HepG2 (cell line): ENCODE measurements around the gene MSMB. TPM values are rescaled to one million over a fixed set of nuclear protein-coding genes. Genes with fewer than 3 reads are reported as not detected.

Experiments used
- GATAD2A ChIP-seq: IDR thresholded peaks from 2 replicates; pipeline ENCODE4 v1.6.1; 2016
- HNF4A ChIP-seq: sonication (generic); formaldehyde crosslinking; IDR thresholded peaks from 2 replicates; pipeline ENCODE4 v1.4.0; 2020; ENCODE audit warnings: missing genetic modification reagents
- MED1 ChIP-seq: sonication (generic); formaldehyde crosslinking; IDR thresholded peaks from 2 replicates; pipeline ENCODE4 v1.4.0; 2020; ENCODE audit warnings: missing genetic modification reagents
- POGZ ChIP-seq: sonication (generic); formaldehyde crosslinking; IDR thresholded peaks from 2 replicates; pipeline ENCODE4 v1.4.0; 2020; ENCODE audit warnings: mild to moderate bottlenecking, missing genetic modification reagents
- RAD21 ChIP-seq: fragments of 450-650 bp; formaldehyde crosslinking; IDR thresholded peaks from 2 replicates; pipeline ENCODE4 v1.5.0; 2020; ENCODE audit warnings: mild to moderate bottlenecking
- RCOR2 ChIP-seq: IDR thresholded peaks from 2 replicates; pipeline ENCODE4 v1.6.1; 2016; ENCODE audit warnings: missing biosample characterization, missing genetic modification reagents
- SALL1 ChIP-seq: sonication (generic); formaldehyde crosslinking; IDR thresholded peaks from 2 replicates; pipeline ENCODE4 v1.8.0; 2022; ENCODE audit warnings: mild to moderate bottlenecking, missing genetic modification reagents
- SMC3 ChIP-seq: IDR thresholded peaks from 2 replicates; pipeline ENCODE4 v1.6.1; 2011; ENCODE audit warnings: low read length, improper control_type of control experiment
- SPEN ChIP-seq: sonication (generic); formaldehyde crosslinking; IDR thresholded peaks from 2 replicates; pipeline ENCODE4 v1.5.1; 2020; ENCODE audit warnings: low read depth, mild to moderate bottlenecking, missing genetic modification reagents
- STAG1 ChIP-seq: sonication (generic); formaldehyde crosslinking; IDR thresholded peaks from 2 replicates; pipeline ENCODE4 v1.4.0; 2020; ENCODE audit warnings: missing genetic modification reagents
- ZFX ChIP-seq: sonication (generic); formaldehyde crosslinking; IDR thresholded peaks from 2 replicates; pipeline ENCODE4 v1.4.0; 2020; ENCODE audit warnings: mild to moderate bottlenecking, low read depth, missing genetic modification reagents, moderate library complexity
- ZFY ChIP-seq: sonication (generic); formaldehyde crosslinking; IDR thresholded peaks from 2 replicates; pipeline ENCODE4 v1.4.0; 2020; ENCODE audit warnings: missing genetic modification reagents
- ZMYM4 ChIP-seq: sonication (generic); formaldehyde crosslinking; IDR thresholded peaks from 2 replicates; pipeline ENCODE4 v1.8.1; 2023; ENCODE audit warnings: mild to moderate bottlenecking, missing genetic modification reagents
- ZNF331 ChIP-seq: sonication (generic); formaldehyde crosslinking; IDR thresholded peaks from 2 replicates; pipeline ENCODE4 v1.4.0; 2020; ENCODE audit warnings: missing genetic modification reagents
- ZNF644 ChIP-seq: IDR thresholded peaks from 2 replicates; pipeline ENCODE4 v1.6.1; 2016; ENCODE audit warnings: low read depth
- polyA plus RNA-seq, 8 experiments: library from polyadenylated mRNA; depleted of rRNA in 3 of 8; stranded (reverse) in 7 of 8; unstranded in 1 of 8; fragments of >200 nt; fragmentation: Illumina TruSeq in 4 of 8; extraction: Trizol in 4 of 8; gene quantifications; 2 replicates each; pipeline versions ENCODE4 v1.2.1 to v1.2.3, GENCODE V29; 2011 to 2016; ENCODE audit warnings: low read depth in 4 of 8, missing spikeins in 1 of 8, mixed read lengths in 1 of 8; ENCODE audit not compliant: insufficient read depth in 1 of 8
- total RNA-seq, 5 experiments: library from RNA; depleted of rRNA; stranded (reverse); fragments of >200 nt; fragmentation: Illumina TruSeq; extraction: Trizol; gene quantifications; 2 replicates each; pipeline ENCODE4 v1.2.3, GENCODE V29; 2016; ENCODE audit warnings: low read depth in 1 of 5
- TF ChIP-seq, protein P1 (sequence below): sonication (generic); formaldehyde crosslinking; IDR thresholded peaks from 2 replicates; pipeline ENCODE4 v1.5.1; 2020; ENCODE audit warnings: mild to moderate bottlenecking, missing genetic modification reagents
- TF ChIP-seq, protein P2 (sequence below): IDR thresholded peaks from 2 replicates; pipeline ENCODE4 v1.6.1; 2016; ENCODE audit warnings: low read depth
- TF ChIP-seq, protein P3 (sequence below): IDR thresholded peaks from 2 replicates; pipeline ENCODE4 v1.6.1; 2016; ENCODE audit warnings: mild to moderate bottlenecking
- TF ChIP-seq, protein P4 (sequence below): sonication (generic); formaldehyde crosslinking; IDR thresholded peaks from 2 replicates; pipeline ENCODE4 v1.4.0; 2020; ENCODE audit warnings: missing genetic modification reagents, mild to moderate bottlenecking, borderline replicate concordance
- TF ChIP-seq, protein P5 (sequence below): sonication (generic); formaldehyde crosslinking; IDR thresholded peaks from 2 replicates; pipeline ENCODE4 v1.4.0; 2020; ENCODE audit warnings: missing genetic modification reagents

MSMB gene
- total and polyA plus RNA-seq, 2 of the 13 experiments (the other 11 are each of a cell fraction or from before 2014, with no cell fraction given) = 0.84 TPM; not detected in 1

DNA sequence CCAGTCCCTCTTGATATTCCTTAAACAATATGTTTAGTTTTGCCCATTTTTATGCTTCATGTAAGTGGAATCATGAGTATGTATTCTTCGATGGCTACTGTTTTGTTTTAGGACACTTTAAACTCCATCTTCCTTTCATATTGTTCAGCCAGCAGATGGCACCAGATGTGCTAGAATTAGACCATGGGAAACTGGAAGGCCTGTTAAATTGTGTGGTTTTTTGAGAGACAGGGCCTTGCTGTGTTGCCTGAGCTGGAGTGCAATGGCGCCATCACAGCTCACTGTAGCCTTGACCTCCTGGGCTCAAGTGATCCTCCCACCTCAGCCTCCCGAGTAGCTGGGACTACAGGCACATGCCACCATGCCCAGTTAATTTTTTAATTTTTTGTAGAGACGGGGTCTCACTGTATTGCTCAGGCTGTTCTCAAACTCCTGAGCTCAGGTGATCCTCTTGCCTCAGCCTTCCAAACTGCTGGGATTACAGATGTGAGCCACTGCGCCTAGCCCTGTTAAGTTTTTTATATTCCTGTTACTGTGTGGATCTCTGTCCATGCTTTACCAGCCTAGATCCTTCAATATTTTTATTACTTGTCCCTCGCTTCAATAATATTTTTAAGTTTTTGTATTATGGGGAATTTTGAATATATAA is 62.4 kb downstream of the MSMB start (continued):
- peak; percentile 56; the same call in 1 of the 2 replicates for TF ChIP-seq MED1
- peak; percentile 64; the same call in 1 of the 2 replicates for TF ChIP-seq ZMYM4
- TF ChIP-seq ZFY = peak; percentile 48; the same call in 1 of the 2 replicates
- TF ChIP-seq ZNF331 (CRISPR knock-in tag) = 0 out of 2 replicates have a peak, but pooled peaks have one; percentile 20
- TF ChIP-seq RAD21 (CRISPR knock-in tag) = peak; percentile 55; the same call in 1 of the 2 replicates
- peak; percentile 44; the same call in 1 of the 2 replicates for TF ChIP-seq ZNF644 (CRISPR knock-in tag)
- peak; percentile 65 for TF ChIP-seq ZFX (CRISPR knock-in tag)
- 0 out of 2 replicates have a peak, but pooled peaks have one; percentile 29 for TF ChIP-seq GATAD2A (CRISPR knock-in tag)
- 0 out of 2 replicates have a peak, but pooled peaks have one; percentile 50 for TF ChIP-seq POGZ
- peak; percentile 62; the same call in 1 of the 2 replicates for TF ChIP-seq RCOR2 (CRISPR knock-in tag)
- TF ChIP-seq SALL1 (CRISPR knock-in tag) = peak; percentile 59; the same call in 1 of the 2 replicates
- TF ChIP-seq, protein P1, sequence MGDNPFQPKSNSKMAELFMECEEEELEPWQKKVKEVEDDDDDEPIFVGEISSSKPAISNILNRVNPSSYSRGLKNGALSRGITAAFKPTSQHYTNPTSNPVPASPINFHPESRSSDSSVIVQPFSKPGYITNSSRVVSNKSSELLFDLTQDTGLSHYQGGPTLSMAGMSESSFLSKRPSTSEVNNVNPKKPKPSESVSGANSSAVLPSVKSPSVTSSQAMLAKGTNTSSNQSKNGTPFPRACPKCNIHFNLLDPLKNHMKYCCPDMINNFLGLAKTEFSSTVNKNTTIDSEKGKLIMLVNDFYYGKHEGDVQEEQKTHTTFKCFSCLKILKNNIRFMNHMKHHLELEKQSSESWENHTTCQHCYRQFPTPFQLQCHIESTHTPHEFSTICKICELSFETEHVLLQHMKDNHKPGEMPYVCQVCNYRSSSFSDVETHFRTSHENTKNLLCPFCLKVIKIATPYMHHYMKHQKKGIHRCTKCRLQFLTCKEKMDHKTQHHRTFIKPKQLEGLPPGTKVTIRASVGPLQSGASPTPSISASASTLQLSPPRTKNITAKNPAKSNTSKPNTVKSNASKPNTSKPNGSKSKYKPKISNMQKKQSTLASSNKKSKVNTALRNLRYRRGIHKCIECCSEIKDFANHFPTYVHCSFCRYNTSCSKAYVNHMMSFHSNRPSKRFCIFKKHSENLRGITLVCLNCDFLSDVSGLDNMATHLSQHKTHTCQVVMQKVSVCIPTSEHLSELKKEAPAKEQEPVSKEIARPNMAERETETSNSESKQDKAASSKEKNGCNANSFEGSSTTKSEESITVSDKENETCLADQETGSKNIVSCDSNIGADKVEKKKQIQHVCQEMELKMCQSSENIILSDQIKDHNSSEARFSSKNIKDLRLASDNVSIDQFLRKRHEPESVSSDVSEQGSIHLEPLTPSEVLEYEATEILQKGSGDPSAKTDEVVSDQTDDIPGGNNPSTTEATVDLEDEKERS = peak; percentile 47; the same call in 1 of the 2 replicates
- peak; percentile 82 for TF ChIP-seq STAG1 (CRISPR knock-in tag)
- peak; percentile 71 for TF ChIP-seq SMC3
- TF ChIP-seq, protein P2, sequence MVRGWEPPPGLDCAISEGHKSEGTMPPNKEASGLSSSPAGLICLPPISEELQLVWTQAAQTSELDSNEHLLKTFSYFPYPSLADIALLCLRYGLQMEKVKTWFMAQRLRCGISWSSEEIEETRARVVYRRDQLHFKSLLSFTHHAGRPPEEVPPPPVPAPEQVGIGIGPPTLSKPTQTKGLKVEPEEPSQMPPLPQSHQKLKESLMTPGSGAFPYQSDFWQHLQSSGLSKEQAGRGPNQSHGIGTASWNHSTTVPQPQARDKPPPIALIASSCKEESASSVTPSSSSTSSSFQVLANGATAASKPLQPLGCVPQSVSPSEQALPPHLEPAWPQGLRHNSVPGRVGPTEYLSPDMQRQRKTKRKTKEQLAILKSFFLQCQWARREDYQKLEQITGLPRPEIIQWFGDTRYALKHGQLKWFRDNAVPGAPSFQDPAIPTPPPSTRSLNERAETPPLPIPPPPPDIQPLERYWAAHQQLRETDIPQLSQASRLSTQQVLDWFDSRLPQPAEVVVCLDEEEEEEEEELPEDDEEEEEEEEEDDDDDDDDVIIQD (CRISPR knock-in tag) = 0 out of 2 replicates have a peak, but pooled peaks have one; percentile 11
- TF ChIP-seq, protein P3, sequence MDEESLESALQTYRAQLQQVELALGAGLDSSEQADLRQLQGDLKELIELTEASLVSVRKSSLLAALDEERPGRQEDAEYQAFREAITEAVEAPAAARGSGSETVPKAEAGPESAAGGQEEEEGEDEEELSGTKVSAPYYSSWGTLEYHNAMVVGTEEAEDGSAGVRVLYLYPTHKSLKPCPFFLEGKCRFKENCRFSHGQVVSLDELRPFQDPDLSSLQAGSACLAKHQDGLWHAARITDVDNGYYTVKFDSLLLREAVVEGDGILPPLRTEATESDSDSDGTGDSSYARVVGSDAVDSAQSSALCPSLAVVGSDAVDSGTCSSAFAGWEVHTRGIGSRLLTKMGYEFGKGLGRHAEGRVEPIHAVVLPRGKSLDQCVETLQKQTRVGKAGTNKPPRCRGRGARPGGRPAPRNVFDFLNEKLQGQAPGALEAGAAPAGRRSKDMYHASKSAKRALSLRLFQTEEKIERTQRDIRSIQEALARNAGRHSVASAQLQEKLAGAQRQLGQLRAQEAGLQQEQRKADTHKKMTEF (CRISPR knock-in tag) = 0 out of 2 replicates have a peak, but pooled peaks have one; percentile 15
- 0 out of 2 replicates have a peak, but pooled peaks have one; percentile 19 for TF ChIP-seq HNF4A
- TF ChIP-seq, protein P4, sequence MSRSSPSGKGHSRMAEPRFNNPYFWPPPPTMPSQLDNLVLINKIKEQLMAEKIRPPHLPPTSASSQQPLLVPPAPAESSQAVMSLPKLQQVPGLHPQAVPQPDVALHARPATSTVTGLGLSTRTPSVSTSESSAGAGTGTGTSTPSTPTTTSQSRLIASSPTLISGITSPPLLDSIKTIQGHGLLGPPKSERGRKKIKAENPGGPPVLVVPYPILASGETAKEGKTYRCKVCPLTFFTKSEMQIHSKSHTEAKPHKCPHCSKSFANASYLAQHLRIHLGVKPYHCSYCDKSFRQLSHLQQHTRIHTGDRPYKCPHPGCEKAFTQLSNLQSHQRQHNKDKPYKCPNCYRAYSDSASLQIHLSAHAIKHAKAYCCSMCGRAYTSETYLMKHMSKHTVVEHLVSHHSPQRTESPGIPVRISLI (CRISPR knock-in tag) = peak; percentile 19; the same call in 1 of the 2 replicates
- TF ChIP-seq, protein P5, sequence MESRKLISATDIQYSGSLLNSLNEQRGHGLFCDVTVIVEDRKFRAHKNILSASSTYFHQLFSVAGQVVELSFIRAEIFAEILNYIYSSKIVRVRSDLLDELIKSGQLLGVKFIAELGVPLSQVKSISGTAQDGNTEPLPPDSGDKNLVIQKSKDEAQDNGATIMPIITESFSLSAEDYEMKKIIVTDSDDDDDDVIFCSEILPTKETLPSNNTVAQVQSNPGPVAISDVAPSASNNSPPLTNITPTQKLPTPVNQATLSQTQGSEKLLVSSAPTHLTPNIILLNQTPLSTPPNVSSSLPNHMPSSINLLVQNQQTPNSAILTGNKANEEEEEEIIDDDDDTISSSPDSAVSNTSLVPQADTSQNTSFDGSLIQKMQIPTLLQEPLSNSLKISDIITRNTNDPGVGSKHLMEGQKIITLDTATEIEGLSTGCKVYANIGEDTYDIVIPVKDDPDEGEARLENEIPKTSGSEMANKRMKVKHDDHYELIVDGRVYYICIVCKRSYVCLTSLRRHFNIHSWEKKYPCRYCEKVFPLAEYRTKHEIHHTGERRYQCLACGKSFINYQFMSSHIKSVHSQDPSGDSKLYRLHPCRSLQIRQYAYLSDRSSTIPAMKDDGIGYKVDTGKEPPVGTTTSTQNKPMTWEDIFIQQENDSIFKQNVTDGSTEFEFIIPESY (CRISPR knock-in tag) = peak; percentile 44; the same call in 1 of the 2 replicates
- TF ChIP-seq SPEN (CRISPR knock-in tag) = peak; percentile 50; the same call in 1 of the 2 replicates
